Thyroid gland (tissue), 4 donors: ENCODE results near the gene SCGB1D2.
"Not testable (repeated sequence)": the region's sequence is repeated elsewhere in the genome, so short reads cannot be mapped to it uniquely, and the experiment has no call there.

Experiments
- POLR2A ChIP-seq, 2 donors: fragments of 450-650 bp; IDR thresholded peaks; one replicate each; pipeline ENCODE4 v1.6.1; 2017; ENCODE audit warnings: antibody characterized with exemption in 2 of 2, mild to moderate bottlenecking in 2 of 2, moderate library complexity in 1 of 2
- TF ChIP-seq, protein P1 (sequence below), 6 experiments: fragments of 200-600 bp in 3 of 6; fragments of 450-650 bp in 3 of 6; sonication (generic) in 3 of 6; IDR thresholded peaks; one replicate each; pipeline ENCODE4 v1.5.1; 2016 to 2019; ENCODE audit warnings: antibody characterized with exemption in 6 of 6, mild to moderate bottlenecking in 2 of 6, inconsistent platforms in 1 of 6, moderate library complexity in 1 of 6

GRCh38 chr11:62197400-62197799 lies 44.6 kb upstream of the SCGB1D2 start:
- TF ChIP-seq, protein P1, sequence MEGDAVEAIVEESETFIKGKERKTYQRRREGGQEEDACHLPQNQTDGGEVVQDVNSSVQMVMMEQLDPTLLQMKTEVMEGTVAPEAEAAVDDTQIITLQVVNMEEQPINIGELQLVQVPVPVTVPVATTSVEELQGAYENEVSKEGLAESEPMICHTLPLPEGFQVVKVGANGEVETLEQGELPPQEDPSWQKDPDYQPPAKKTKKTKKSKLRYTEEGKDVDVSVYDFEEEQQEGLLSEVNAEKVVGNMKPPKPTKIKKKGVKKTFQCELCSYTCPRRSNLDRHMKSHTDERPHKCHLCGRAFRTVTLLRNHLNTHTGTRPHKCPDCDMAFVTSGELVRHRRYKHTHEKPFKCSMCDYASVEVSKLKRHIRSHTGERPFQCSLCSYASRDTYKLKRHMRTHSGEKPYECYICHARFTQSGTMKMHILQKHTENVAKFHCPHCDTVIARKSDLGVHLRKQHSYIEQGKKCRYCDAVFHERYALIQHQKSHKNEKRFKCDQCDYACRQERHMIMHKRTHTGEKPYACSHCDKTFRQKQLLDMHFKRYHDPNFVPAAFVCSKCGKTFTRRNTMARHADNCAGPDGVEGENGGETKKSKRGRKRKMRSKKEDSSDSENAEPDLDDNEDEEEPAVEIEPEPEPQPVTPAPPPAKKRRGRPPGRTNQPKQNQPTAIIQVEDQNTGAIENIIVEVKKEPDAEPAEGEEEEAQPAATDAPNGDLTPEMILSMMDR (IDR thresholded peaks at IDR 0.05): not testable (repeated sequence)
- not testable (repeated sequence) for TF ChIP-seq POLR2A (IDR thresholded peaks at IDR 0.05)
